Keratinocyte (primary cell): Measurements from ENCODE around the gene CACNG4.

Source experiments
- EZH2 ChIP-seq: IDR thresholded peaks from one replicate; pipeline ENCODE4 v1.6.1; 2012; ENCODE audit warnings: inconsistent platforms, mild to moderate bottlenecking, low read length, moderate library complexity
- TF ChIP-seq, protein P1 (sequence below), 3 experiments: IDR thresholded peaks in 1 of 3; conservative IDR thresholded peaks in 1 of 3; optimal IDR thresholded peaks in 1 of 3; 2 replicates in 2 of 3; 3 replicates in 1 of 3; pipeline versions ENCODE3 to v1.5.1; 2011; ENCODE audit warnings: low read length in 3 of 3, mild to moderate bottlenecking in 3 of 3, moderate library complexity in 2 of 3, control low read depth in 1 of 3, inconsistent platforms in 1 of 3; ENCODE audit not compliant: insufficient read depth in 2 of 3; ENCODE audit errors: extremely low read depth in 1 of 3

DNA sequence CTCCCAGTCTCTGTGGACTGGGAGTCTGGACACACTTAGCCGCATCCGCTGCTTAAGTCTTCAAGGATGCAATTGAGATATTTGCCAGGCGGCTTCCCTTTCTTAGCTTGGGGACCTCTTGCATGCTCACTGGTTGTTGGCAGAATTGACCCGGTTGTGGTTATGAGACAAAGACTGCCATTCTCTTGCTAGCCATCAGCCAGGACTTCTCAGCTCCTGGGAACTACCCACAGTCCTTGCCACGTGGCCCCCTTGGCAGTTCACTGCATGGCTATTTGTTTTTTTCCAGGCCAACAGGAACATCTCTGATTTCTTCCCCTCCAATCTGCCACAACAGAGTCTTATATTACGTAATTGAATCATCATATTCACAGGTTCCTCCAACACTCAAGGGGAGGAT is 25.5 kb downstream of the CACNG4 start:
- TF ChIP-seq, protein P1, sequence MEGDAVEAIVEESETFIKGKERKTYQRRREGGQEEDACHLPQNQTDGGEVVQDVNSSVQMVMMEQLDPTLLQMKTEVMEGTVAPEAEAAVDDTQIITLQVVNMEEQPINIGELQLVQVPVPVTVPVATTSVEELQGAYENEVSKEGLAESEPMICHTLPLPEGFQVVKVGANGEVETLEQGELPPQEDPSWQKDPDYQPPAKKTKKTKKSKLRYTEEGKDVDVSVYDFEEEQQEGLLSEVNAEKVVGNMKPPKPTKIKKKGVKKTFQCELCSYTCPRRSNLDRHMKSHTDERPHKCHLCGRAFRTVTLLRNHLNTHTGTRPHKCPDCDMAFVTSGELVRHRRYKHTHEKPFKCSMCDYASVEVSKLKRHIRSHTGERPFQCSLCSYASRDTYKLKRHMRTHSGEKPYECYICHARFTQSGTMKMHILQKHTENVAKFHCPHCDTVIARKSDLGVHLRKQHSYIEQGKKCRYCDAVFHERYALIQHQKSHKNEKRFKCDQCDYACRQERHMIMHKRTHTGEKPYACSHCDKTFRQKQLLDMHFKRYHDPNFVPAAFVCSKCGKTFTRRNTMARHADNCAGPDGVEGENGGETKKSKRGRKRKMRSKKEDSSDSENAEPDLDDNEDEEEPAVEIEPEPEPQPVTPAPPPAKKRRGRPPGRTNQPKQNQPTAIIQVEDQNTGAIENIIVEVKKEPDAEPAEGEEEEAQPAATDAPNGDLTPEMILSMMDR (optimal IDR thresholded peaks at IDR 0.05 in 1 of 3, IDR thresholded peaks at IDR 0.05 in 1 of 3, conservative IDR thresholded peaks at IDR 0.05 in 1 of 3; ENCODE audit: extremely low read depth in 1 of 3, insufficient read depth in 2 of 3, low read length in 3 of 3): no peak
- no peak for TF ChIP-seq EZH2
